CD1c-positive myeloid dendritic cell (primary cell): ENCODE data around the gene GLS.
A peak's percentile ranks its signal among the peaks of the same experiment; 100 is the strongest.

Experiments
- DNase-seq: peaks from one replicate; pipeline ENCODE4 v3.0.0-alpha.2; 2016; ENCODE audit errors: extremely low spot score

GLS gene

DNA sequence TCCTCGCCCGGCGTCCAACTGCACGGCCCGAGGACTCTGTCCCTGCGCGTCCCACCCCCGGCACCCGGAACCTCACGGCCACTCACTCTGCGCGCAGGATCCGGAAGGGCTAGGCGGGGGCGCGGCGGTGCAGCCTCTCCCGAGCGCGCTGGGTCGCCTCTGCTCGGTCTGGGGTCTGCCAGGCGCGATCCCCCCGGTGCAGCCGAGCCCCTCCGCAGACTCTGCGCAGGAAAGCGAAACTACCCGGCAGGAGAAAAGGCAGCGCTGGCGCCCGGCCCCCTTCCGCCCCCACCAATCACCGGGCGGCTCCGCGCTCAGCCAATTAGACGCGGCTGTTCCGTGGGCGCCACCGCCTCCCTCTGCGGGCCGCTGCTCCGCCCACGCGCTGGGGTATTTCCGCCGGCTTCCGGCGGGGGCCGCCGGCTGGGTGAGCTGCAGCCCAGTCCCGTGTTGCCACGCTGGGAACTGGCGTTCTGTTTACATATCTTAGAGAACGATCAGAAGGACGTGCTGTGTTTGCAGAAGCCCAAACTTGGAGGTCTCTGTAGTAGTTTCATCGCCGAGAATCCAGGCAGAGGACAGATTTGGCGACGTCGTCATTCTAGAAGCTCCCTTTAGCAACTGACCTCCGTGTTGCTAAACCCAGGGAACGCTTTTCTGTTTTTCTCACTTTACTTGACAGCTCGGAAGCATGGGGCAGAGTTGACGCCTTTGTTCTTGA lies 133.5 kb downstream of the GLS start, which contains the start of gene STAT1:
TSS of gene STAT1 (minus strand) at position 240 of the 721 bp plus-strand sequence. CDS start 4,168 bp downstream, outside the sequence.
- peak; percentile 98 for DNase-seq

GRCh38 chr2:191014653-191015020 lies 134.0 kb downstream of the GLS start:
- DNase-seq: no peak
